PC-3 (cell line): ENCODE data around the gene WDR55.

Experiments
- EZH2 ChIP-seq: fragments of 300-600 bp; sonication (generic); IDR thresholded peaks from one replicate; pipeline ENCODE4 v1.6.1; 2017; ENCODE audit warnings: antibody characterized with exemption, mild to moderate bottlenecking, low read length; ENCODE audit not compliant: unreplicated experiment
- TF ChIP-seq, protein P1 (sequence below): fragments of 300-600 bp; sonication (generic); conservative IDR thresholded peaks from 2 replicates; pipeline ENCODE4 v1.5.1; 2017; ENCODE audit warnings: antibody characterized with exemption, low read depth, mild to moderate bottlenecking, low read length

DNA sequence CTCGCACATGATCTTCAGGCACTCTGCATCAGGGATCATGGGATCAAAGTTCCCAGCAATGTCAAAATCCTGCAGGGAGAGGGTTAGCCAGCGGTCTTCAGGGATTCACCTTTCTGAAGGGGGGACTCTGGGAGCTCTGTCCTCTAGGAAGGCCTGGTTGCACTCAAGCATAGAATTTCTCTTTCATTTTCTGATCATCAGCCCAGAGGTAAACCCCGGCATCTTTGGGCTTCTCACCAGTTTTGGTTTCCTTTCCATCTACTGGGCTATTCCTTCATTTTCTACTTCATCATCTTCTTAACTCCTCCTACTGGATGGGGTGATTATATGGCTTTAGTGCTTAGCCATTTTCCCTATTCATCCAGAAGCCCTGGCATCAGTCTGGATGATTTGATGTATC lies 13.2 kb downstream of the WDR55 start:
- TF ChIP-seq, protein P1, sequence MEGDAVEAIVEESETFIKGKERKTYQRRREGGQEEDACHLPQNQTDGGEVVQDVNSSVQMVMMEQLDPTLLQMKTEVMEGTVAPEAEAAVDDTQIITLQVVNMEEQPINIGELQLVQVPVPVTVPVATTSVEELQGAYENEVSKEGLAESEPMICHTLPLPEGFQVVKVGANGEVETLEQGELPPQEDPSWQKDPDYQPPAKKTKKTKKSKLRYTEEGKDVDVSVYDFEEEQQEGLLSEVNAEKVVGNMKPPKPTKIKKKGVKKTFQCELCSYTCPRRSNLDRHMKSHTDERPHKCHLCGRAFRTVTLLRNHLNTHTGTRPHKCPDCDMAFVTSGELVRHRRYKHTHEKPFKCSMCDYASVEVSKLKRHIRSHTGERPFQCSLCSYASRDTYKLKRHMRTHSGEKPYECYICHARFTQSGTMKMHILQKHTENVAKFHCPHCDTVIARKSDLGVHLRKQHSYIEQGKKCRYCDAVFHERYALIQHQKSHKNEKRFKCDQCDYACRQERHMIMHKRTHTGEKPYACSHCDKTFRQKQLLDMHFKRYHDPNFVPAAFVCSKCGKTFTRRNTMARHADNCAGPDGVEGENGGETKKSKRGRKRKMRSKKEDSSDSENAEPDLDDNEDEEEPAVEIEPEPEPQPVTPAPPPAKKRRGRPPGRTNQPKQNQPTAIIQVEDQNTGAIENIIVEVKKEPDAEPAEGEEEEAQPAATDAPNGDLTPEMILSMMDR = no peak
- TF ChIP-seq EZH2 = no peak
